Hair follicle dermal papilla cell (primary cell): ENCODE data around the gene G6PC1. TPM values are rescaled to one million over a fixed set of nuclear protein-coding genes. Genes with fewer than 3 reads are reported as not detected.

ENCODE experiments used
- small RNA-seq: library from RNA; depleted of rRNA; stranded (forward); fragments of <200 nt; gene quantifications from one replicate; pipeline ENCODE3, GENCODE V24; 2012
- total RNA-seq: library from RNA; depleted of rRNA; stranded (reverse); fragments of >200 nt; gene quantifications from 2 replicates; pipeline ENCODE4 v1.2.3, GENCODE V29; 2012

Gene G6PC1
- not detected in 2 replicates for total RNA-seq

DNA sequence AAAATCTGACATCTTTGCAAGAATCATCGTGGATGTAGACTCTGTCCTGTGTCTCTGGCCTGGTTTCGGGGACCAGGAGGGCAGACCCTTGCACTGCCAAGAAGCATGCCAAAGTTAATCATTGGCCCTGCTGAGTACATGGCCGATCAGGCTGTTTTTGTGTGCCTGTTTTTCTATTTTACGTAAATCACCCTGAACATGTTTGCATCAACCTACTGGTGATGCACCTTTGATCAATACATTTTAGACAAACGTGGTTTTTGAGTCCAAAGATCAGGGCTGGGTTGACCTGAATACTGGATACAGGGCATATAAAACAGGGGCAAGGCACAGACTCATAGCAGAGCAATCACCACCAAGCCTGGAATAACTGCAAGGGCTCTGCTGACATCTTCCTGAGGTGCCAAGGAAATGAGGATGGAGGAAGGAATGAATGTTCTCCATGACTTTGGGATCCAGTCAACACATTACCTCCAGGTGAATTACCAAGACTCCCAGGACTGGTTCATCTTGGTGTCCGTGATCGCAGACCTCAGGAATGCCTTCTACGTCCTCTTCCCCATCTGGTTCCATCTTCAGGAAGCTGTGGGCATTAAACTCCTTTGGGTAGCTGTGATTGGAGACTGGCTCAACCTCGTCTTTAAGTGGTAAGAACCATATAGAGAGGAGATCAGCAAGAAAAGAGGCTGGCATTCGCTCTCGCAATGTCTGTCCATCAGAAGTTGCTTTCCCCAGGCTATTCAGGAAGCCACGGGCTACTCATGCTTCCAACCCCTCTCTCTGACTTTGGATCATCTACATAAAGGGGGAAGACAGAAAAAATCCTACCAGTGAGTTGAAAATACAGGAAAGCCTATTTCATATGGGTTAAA, at the start of gene G6PC1:
Gene G6PC1 (plus strand): TSS at position 340 of the 872 bp plus-strand sequence. CDS start 78 bp downstream, at position 418.

DNA sequence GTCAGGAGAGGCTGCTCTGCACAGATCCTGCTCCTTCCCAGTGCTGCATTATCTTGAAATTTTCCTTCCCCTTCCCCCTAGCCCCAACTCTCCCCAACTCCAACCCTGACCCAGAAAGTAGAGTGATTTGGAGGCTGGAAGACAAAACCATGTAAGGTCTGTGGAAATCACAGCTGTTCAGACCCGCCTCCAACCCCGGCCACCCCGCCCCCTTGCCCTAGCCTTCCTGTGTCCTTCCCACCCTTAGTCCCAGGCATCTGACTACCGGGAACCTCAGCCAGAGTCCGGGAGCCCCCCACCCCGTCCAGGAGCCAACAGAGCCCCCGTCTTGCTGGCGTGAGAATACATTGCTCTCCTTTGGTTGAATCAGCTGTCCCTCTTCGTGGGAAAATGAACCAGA, 49.6 kb upstream of the G6PC1 start, which contains the start of gene AOC3:
Gene AOC3 (plus strand): TSS at position 246 of the 400 bp plus-strand sequence. CDS start 145 bp downstream, at position 391.

Small RNA genes within 50 kb of the gene (small RNA-seq; reads per million reads assigned to genes)
- gene RF00561, result not detected
- gene RNU6-287P, result not detected

Other genes starting within 250 kb of the G6PC1 start
- gene TUBG2, start 241.5 kb upstream of the G6PC1 start, total RNA-seq, result 14.9 and 17.7 TPM in 2 replicates
- gene PLEKHH3, start 223.8 kb upstream of the G6PC1 start, total RNA-seq, result 22.0 and 24.5 TPM in 2 replicates
- gene CCR10, start 219.0 kb upstream of the G6PC1 start, total RNA-seq, result 2.2 and 2.4 TPM in 2 replicates
- gene CNTNAP1, start 218.3 kb upstream of the G6PC1 start, total RNA-seq, result 38.0 and 51.6 TPM in 2 replicates
- 32.9 and 37.8 TPM in 2 replicates for gene EZH1, start 155.8 kb upstream of the G6PC1 start, total RNA-seq
- not detected in 2 replicates for gene RAMP2, start 139.6 kb upstream of the G6PC1 start, total RNA-seq
- 40.2 and 46.8 TPM in 2 replicates for gene VPS25, start 127.3 kb upstream of the G6PC1 start, total RNA-seq
- under 0.01 TPM in 1 of 2 replicates, not detected in the other for gene WNK4, start 120.2 kb upstream of the G6PC1 start, total RNA-seq
- gene COA3, start 102.1 kb upstream of the G6PC1 start, total RNA-seq, result 38.1 and 48.7 TPM in 2 replicates
- not detected in 2 replicates for gene CNTD1, start 101.9 kb upstream of the G6PC1 start, total RNA-seq
- 74.4 and 81.3 TPM in 2 replicates for gene BECN1, start 76.5 kb upstream of the G6PC1 start, total RNA-seq
- gene PSME3, start 67.4 kb upstream of the G6PC1 start, total RNA-seq, result 79.7 and 83.1 TPM in 2 replicates
- 0.73 and 1.3 TPM in 2 replicates for gene AOC2, start 56.2 kb upstream of the G6PC1 start, total RNA-seq
- gene AOC3, start 49.6 kb upstream of the G6PC1 start, total RNA-seq, result under 0.01 TPM in 1 of 2 replicates, not detected in the other
- 15.3 and 16.4 TPM in 2 replicates for gene AARSD1, start 63.7 kb downstream of the G6PC1 start, total RNA-seq
- not detected in 2 replicates for gene PTGES3L, start 79.3 kb downstream of the G6PC1 start, total RNA-seq
- 10.8 and 13.3 TPM in 2 replicates for gene RUNDC1, start 79.8 kb downstream of the G6PC1 start, total RNA-seq
- gene RPL27, start 97.6 kb downstream of the G6PC1 start, total RNA-seq, result 404 and 600 TPM in 2 replicates
- 69.8 and 71.7 TPM in 2 replicates for gene IFI35, start 106.0 kb downstream of the G6PC1 start, total RNA-seq
- 357 and 482 TPM in 2 replicates for gene VAT1, start 121.6 kb downstream of the G6PC1 start, total RNA-seq
- gene RND2, start 124.4 kb downstream of the G6PC1 start, total RNA-seq, result 0.32 and 0.49 TPM in 2 replicates
- 6.4 and 8.3 TPM in 2 replicates for gene BRCA1, start 224.6 kb downstream of the G6PC1 start, total RNA-seq